Measurements from ENCODE around the gene IFNLR1. TPM values are rescaled to one million over a fixed set of nuclear protein-coding genes. Genes with fewer than 3 reads are reported as not detected.

Gene IFNLR1
- total and polyA plus RNA-seq, 3 donors from 2014 or later: 0.63 to 1.6 (median 1.5) TPM

DNA sequence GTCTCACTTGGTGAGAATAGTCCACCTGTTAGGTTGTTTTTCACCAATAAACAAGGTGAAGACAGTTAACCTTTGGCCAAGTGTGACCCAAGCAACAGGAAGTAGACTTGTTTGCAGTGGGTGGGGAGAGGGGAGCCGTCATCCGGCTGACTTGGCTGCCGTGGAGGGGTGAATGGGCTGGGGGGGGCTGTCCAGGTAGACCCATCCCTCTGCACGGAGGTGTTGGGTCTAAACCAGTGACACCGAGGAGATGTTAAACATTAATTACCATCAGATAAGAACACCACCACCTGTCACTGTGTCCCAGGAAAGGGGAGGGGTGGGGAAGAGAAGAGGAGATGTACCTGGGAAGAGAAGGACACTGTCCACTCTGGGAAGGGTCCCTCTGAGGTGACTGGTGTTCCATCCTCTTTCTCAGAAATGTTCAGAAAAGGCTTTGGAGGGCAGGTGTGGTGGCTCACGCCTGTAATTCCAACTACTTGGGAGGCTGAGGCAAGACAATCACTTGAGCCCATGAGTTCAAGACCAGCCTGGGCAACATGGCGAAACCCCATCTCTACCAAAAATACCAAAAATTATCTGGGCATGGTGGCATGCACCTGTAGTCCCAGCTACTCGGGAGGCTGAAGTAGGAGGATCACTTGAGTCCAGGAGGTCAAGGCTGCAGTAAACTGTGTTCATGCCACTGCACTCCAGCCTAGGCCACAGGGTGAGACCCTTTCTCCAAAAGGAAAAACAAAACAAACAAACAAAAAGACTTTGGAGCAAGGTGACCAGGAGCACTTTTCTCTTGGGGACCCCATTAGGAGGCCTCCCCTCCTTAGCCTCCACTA lies 68.5 kb downstream of the IFNLR1 start:
- Histone ChIP-seq H3K4me1 (peaks cover 27% of the 10 kb centered on the region), H3K36me3 (ENCODE audit: low read depth, missing control alignments) (no peaks in the 10 kb centered on the region), H3K27me3 (no peaks in the 10 kb centered on the region), H3K4me3 (no peak overlapping the region), H3K27ac (no peak overlapping the region), H3K9me3 (no peaks in the 10 kb centered on the region)
- DNase-seq: no peak
- 76 to 83% methylated on average over 8 of the region's 8 CpGs for whole genome bisulfite sequencing, 2 donors
- TF ChIP-seq, protein P1, sequence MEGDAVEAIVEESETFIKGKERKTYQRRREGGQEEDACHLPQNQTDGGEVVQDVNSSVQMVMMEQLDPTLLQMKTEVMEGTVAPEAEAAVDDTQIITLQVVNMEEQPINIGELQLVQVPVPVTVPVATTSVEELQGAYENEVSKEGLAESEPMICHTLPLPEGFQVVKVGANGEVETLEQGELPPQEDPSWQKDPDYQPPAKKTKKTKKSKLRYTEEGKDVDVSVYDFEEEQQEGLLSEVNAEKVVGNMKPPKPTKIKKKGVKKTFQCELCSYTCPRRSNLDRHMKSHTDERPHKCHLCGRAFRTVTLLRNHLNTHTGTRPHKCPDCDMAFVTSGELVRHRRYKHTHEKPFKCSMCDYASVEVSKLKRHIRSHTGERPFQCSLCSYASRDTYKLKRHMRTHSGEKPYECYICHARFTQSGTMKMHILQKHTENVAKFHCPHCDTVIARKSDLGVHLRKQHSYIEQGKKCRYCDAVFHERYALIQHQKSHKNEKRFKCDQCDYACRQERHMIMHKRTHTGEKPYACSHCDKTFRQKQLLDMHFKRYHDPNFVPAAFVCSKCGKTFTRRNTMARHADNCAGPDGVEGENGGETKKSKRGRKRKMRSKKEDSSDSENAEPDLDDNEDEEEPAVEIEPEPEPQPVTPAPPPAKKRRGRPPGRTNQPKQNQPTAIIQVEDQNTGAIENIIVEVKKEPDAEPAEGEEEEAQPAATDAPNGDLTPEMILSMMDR (IDR thresholded peaks at IDR 0.05): no peak
- TF ChIP-seq POLR2A (IDR thresholded peaks at IDR 0.05): no peak
- intact Hi-C loops (cut with DNase I; ENCODE audit: low total_unique reads): no loop called here

DNA sequence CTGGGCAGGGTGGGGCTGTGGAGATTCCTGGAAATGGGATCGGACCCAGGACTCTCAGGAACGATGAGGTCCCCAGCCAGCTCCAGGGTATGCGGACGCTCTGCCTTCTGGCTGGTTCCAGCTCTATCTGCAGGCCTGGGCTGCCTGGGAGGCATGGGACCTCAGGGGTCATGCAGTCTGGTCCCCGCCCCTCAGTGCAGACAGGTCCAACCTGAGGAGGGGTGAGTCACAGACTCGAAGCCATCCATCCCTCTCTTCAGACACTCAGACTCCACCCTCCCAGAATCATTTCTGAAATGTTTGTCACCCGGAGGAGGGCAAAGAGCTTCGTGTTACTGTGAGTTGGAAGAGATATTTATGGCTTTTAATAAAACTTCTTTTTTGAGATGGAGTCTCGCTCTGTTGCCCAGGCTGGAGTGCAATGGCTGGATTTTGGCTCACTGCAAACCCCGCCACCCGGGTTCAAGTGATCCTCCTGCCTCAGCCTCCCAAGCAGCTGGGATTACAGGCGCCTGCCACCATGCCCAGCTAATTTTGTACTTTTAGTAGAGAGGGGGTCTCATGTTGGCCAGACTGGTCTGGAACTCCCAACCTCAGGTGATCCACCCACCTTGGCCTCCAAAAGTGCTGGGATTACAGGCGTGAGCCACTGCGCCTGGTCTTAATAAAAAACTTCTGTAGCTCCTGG lies 69.2 kb downstream of the IFNLR1 start:
- Histone ChIP-seq H3K4me1 (peaks cover 27% of the 10 kb centered on the region), H3K27me3 (no peaks in the 10 kb centered on the region), H3K9me3 (no peaks in the 10 kb centered on the region), H3K36me3 (ENCODE audit: low read depth, missing control alignments) (no peaks in the 10 kb centered on the region), H3K4me3 (no peak overlapping the region), H3K27ac (no peak overlapping the region)
- TF ChIP-seq, protein P1 (IDR thresholded peaks at IDR 0.05): no peak
- no peak for TF ChIP-seq POLR2A (IDR thresholded peaks at IDR 0.05)
- 81 to 85% methylated on average over 14 of the region's 14 CpGs for WGBS, 2 donors
- DNase-seq: no peak
- intact Hi-C loops (cut with DNase I; ENCODE audit: low total_unique reads): no loop called here

DNA sequence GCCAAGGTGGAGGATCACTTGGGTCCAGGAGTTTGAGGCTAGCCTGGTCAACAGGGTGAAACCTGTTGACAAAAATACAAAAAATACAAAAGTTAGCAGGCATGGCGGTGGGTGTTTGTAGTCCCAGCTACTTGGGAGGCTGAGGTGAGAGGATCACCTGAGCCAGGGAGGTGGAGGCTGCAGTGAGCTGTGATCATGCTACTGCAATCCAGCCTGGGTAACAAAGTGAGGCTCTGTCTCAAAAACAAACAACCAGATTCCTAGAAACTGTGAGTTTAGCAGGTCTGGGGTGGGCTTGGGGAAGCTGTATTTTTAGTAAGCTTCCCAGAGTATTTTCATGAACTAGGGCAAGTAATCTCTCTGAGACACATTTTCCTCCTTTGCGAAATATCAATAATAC lies 70.0 kb downstream of the IFNLR1 start:
- Histone ChIP-seq H3K36me3 (ENCODE audit: low read depth, missing control alignments) (no peaks in the 10 kb centered on the region), H3K9me3 (no peaks in the 10 kb centered on the region), H3K4me1 (peaks cover 29% of the 10 kb centered on the region), H3K27ac (no peak overlapping the region), H3K27me3 (no peaks in the 10 kb centered on the region), H3K4me3 (no peak overlapping the region)
- DNase-seq: no peak
- TF ChIP-seq, protein P1 (IDR thresholded peaks at IDR 0.05): no peak
- TF ChIP-seq POLR2A (IDR thresholded peaks at IDR 0.05): no peak
- 85 to 96% methylated on average over 2 of the region's 2 CpGs for WGBS, 2 donors
- intact Hi-C loops (cut with DNase I; ENCODE audit: low total_unique reads): no loop called here

DNA sequence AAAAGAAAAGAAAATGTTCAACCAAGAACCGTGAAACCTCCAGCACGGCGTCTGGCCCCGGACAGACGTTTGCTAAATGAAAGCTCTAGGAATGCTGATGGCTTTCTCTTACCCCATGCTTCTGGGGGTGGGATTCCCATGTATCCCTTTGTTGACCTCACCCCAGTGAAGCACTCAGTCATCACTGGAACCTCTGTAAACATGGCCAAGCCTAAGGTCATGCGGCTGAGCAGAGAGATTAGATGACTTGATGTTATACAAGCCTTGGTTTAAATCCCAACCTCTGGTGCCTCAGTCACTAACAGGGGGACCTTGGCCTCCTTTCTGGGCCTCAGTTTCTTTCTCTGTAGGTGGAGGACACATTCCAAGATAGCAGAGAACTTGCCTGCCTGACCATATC lies 72.3 kb downstream of the IFNLR1 start:
- Histone ChIP-seq H3K27me3 (no peaks in the 10 kb centered on the region), H3K36me3 (ENCODE audit: low read depth, missing control alignments) (no peaks in the 10 kb centered on the region), H3K27ac (no peak overlapping the region), H3K9me3 (no peaks in the 10 kb centered on the region), H3K4me3 (no peak overlapping the region), H3K4me1 (peaks cover 25% of the 10 kb centered on the region)
- DNase-seq: no peak
- TF ChIP-seq, protein P1 (IDR thresholded peaks at IDR 0.05): no peak
- TF ChIP-seq POLR2A (IDR thresholded peaks at IDR 0.05): no peak
- WGBS, 2 donors: 90 to 92% methylated on average over 6 of the region's 6 CpGs
- intact Hi-C loops (cut with DNase I; ENCODE audit: low total_unique reads): no loop called here

Measured in testis (tissue), 3 donors.